DOHH2 (cell line): Measurements from ENCODE around the gene FOS.

ENCODE experiments used
- H3F3A ChIP-seq: fragments of 200-600 bp; sonication (generic), shearing (Covaris generic); 2 replicates; pipeline ENCODE4 v1.6.0; 2016; ENCODE audit warnings: antibody characterized with exemption, mild to moderate bottlenecking; ENCODE audit not compliant: control insufficient read depth, insufficient read depth
- H3K27ac ChIP-seq: fragments of 200-600 bp; sonication (generic); 2 replicates; pipeline ENCODE4 v1.5.1; 2014; ENCODE audit warnings: low read depth, mild to moderate bottlenecking, low read length, moderate library complexity
- H3K27me3 ChIP-seq: fragments of 200-600 bp; sonication (generic); 2 replicates; pipeline ENCODE4 v1.6.1; 2014; ENCODE audit warnings: mild to moderate bottlenecking, low read length, mixed read lengths; ENCODE audit not compliant: control insufficient read depth
- H3K36me3 ChIP-seq: fragments of 200-600 bp; sonication (generic); 2 replicates; pipeline ENCODE4 v1.6.1; 2014; ENCODE audit warnings: mild to moderate bottlenecking, low read length, moderate library complexity, mixed read lengths; ENCODE audit not compliant: control insufficient read depth
- H3K4me1 ChIP-seq: fragments of 200-600 bp; sonication (generic); 2 replicates; pipeline ENCODE4 v1.6.1; 2014; ENCODE audit warnings: mild to moderate bottlenecking, low read length, mixed read lengths; ENCODE audit not compliant: control insufficient read depth
- H3K4me2 ChIP-seq: fragments of 200-600 bp; sonication (generic); 2 replicates; pipeline ENCODE4 v1.6.0; 2014; ENCODE audit warnings: mild to moderate bottlenecking, low read length, moderate library complexity
- H3K4me3 ChIP-seq: fragments of 200-600 bp; sonication (generic); 2 replicates; pipeline ENCODE4 v1.5.1; 2014; ENCODE audit warnings: mild to moderate bottlenecking, low read length, mixed read lengths
- H3K79me2 ChIP-seq: fragments of 200-600 bp; sonication (generic); 2 replicates; pipeline ENCODE4 v1.6.1; 2014; ENCODE audit warnings: mild to moderate bottlenecking, low read length, mixed read lengths; ENCODE audit not compliant: control insufficient read depth
- H3K9me2 ChIP-seq: fragments of 200-600 bp; sonication (generic); replicated peaks from 2 replicates; pipeline ENCODE4 v1.6.1; 2014; ENCODE audit warnings: mild to moderate bottlenecking, low read length, mixed read lengths; ENCODE audit not compliant: control insufficient read depth
- H3K9me3 ChIP-seq: fragments of 200-600 bp; sonication (generic); 2 replicates; pipeline ENCODE4 v1.6.1; 2014; ENCODE audit warnings: antibody characterized with exemption, low read length, mixed read lengths; ENCODE audit not compliant: control insufficient read depth, insufficient read depth
- H4K20me1 ChIP-seq: fragments of 200-600 bp; sonication (generic); 2 replicates; pipeline ENCODE4 v1.6.0; 2014; ENCODE audit warnings: low read depth, mild to moderate bottlenecking, antibody characterized with exemption, low read length, moderate library complexity; ENCODE audit not compliant: control insufficient read depth, insufficient read depth
- EZH2phosphoT487 ChIP-seq: fragments of 200-600 bp; sonication (generic); IDR thresholded peaks from 2 replicates; pipeline ENCODE4 v1.6.1; 2017; ENCODE audit warnings: borderline replicate concordance, mild to moderate bottlenecking, antibody characterized with exemption, low read length, moderate library complexity, mixed read lengths
- TF ChIP-seq, protein P1 (sequence below): fragments of 200-600 bp; sonication (generic); IDR thresholded peaks from one replicate; pipeline ENCODE4 v1.5.1; 2014; ENCODE audit warnings: antibody characterized with exemption, mild to moderate bottlenecking, low read depth, low read length; ENCODE audit not compliant: poor library complexity, severe bottlenecking

Gene FOS

DNA sequence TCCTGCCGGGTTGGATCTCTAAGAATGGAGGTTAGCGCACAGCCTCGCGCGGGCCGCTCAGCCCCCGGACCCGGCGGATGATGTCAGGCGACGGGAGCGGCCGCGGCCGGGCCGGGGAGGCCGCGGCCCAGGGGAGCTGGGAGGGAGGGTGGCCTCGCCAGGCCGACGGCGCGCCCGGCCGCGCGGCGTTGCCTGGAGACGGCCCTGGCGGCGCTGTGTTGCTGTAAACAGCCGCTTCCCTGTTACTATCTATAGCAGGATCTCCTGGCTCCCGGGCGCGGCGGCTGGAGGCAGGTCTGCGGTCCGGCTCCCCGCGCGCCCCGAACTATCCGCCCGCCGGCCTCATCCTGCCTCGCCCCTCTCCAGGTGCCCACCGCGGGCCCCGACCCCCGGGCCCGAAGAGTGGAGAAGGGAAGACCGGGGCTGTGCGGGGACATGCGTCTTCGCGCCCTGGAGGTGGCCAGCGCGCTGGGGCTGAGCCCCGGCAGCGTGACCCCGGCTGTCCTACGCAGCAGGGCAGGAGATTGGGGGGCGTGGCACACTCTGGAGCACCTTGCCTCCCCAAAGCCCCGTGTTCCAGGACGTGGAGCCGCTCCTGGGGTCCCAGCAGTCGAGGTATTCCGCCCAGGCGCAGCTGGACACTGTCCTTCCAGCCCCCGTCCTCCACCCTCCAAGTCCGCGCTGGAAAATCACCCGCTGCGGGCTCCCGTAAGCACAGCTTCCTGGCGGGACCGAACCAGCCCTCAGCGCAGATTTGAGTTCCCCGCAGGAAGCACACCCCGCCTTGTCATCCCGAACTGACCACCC lies 1.4 kb upstream of the FOS start:
- TF ChIP-seq, protein P1, sequence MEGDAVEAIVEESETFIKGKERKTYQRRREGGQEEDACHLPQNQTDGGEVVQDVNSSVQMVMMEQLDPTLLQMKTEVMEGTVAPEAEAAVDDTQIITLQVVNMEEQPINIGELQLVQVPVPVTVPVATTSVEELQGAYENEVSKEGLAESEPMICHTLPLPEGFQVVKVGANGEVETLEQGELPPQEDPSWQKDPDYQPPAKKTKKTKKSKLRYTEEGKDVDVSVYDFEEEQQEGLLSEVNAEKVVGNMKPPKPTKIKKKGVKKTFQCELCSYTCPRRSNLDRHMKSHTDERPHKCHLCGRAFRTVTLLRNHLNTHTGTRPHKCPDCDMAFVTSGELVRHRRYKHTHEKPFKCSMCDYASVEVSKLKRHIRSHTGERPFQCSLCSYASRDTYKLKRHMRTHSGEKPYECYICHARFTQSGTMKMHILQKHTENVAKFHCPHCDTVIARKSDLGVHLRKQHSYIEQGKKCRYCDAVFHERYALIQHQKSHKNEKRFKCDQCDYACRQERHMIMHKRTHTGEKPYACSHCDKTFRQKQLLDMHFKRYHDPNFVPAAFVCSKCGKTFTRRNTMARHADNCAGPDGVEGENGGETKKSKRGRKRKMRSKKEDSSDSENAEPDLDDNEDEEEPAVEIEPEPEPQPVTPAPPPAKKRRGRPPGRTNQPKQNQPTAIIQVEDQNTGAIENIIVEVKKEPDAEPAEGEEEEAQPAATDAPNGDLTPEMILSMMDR = no peak
- TF ChIP-seq EZH2phosphoT487 = peak; percentile 87; the same call in 1 of the 2 replicates
- no peak overlapping the region for H3K27ac ChIP-seq
- H3F3A ChIP-seq = no peaks in the 10 kb centered on the region

DNA sequence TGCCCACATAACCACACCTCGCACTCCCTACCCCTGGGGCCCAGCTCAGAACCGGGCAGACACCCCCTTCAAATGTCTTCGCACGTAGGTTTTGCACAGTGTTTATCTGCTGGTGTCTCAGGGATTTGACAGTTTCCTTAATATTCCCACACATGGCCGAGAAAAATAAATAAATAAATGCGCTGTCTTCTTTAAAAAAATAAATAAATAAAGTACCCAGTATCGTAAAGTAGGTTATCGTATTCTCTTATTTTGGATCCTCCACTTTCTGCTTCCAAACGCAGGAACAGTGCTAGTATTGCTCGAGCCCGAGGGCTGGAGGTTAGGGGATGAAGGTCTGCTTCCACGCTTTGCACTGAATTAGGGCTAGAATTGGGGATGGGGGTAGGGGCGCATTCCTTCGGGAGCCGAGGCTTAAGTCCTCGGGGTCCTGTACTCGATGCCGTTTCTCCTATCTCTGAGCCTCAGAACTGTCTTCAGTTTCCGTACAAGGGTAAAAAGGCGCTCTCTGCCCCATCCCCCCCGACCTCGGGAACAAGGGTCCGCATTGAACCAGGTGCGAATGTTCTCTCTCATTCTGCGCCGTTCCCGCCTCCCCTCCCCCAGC lies 710 bp upstream of the FOS start:
- TF ChIP-seq EZH2phosphoT487 = no peak
- TF ChIP-seq, protein P1 = no peak
- Histone ChIP-seq H3K4me1 (peaks cover 44% of the 10 kb centered on the region), H3K27ac (no peak overlapping the region), H3K4me3 (peak overlapping the region; percentile 68), H3F3A (no peaks in the 10 kb centered on the region), H3K9me2 (no peaks in the 10 kb centered on the region), H3K4me2 (peak overlapping the region; percentile 94), H3K27me3 (peaks cover 79% of the 10 kb centered on the region), H4K20me1 (peaks cover 13% of the 10 kb centered on the region), H3K9me3 (no peaks in the 10 kb centered on the region), H3K36me3 (no peaks in the 10 kb centered on the region), H3K79me2 (no peaks in the 10 kb centered on the region)

More for the DNA sequence above, 1.4 kb upstream of the FOS start:
- Histone ChIP-seq H3K79me2 (no peaks in the 10 kb centered on the region), H3K9me2 (no peaks in the 10 kb centered on the region), H3K9me3 (no peaks in the 10 kb centered on the region), H3K36me3 (no peaks in the 10 kb centered on the region), H4K20me1 (peaks cover 13% of the 10 kb centered on the region), H3K27me3 (peaks cover 83% of the 10 kb centered on the region), H3K4me1 (peaks cover 44% of the 10 kb centered on the region), H3K4me2 (peak overlapping the region; percentile 94), H3K4me3 (peak overlapping the region; percentile 68)

DNA sequence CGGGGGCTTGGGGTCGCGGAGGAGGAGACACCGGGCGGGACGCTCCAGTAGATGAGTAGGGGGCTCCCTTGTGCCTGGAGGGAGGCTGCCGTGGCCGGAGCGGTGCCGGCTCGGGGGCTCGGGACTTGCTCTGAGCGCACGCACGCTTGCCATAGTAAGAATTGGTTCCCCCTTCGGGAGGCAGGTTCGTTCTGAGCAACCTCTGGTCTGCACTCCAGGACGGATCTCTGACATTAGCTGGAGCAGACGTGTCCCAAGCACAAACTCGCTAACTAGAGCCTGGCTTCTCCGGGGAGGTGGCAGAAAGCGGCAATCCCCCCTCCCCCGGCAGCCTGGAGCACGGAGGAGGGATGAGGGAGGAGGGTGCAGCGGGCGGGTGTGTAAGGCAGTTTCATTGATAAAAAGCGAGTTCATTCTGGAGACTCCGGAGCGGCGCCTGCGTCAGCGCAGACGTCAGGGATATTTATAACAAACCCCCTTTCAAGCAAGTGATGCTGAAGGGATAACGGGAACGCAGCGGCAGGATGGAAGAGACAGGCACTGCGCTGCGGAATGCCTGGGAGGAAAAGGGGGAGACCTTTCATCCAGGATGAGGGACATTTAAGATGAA lies 630 bp downstream of the FOS start:
- no peaks in the 10 kb centered on the region for H3F3A ChIP-seq
- H3K27ac ChIP-seq = no peak overlapping the region
- no peaks in the 10 kb centered on the region for H3K79me2 ChIP-seq
- H3K4me3 ChIP-seq = peak overlapping the region; percentile 68
- H3K27me3 ChIP-seq = peaks cover 70% of the 10 kb centered on the region
- H3K36me3 ChIP-seq = no peaks in the 10 kb centered on the region
- H3K4me1 ChIP-seq = peaks cover 44% of the 10 kb centered on the region
- no peaks in the 10 kb centered on the region for H3K9me2 ChIP-seq
- H4K20me1 ChIP-seq = peaks cover 13% of the 10 kb centered on the region
- H3K9me3 ChIP-seq = no peaks in the 10 kb centered on the region
- peak overlapping the region; percentile 94 for H3K4me2 ChIP-seq
- TF ChIP-seq EZH2phosphoT487 = no peak; the same call in 1 of the 2 replicates
- TF ChIP-seq, protein P1 = no peak
